Ishikawa (cell line): ENCODE measurements around the gene TRAF3IP1.

Experiments used
- EP300 ChIP-seq: IDR thresholded peaks from 2 replicates; pipeline ENCODE4 v1.6.1; 2012; ENCODE audit warnings: borderline replicate concordance
- TAF1 ChIP-seq: IDR thresholded peaks from 2 replicates; pipeline ENCODE4 v1.6.1; 2012; ENCODE audit warnings: low read depth, mild to moderate bottlenecking
- YY1 ChIP-seq: IDR thresholded peaks from 2 replicates; pipeline ENCODE4 v1.6.1; 2012; ENCODE audit warnings: low read depth
- TF ChIP-seq, protein P1 (sequence below): IDR thresholded peaks from 2 replicates; pipeline ENCODE4 v1.6.1; 2012
- TF ChIP-seq, protein P2 (sequence below): IDR thresholded peaks from 2 replicates; pipeline ENCODE4 v1.6.1; 2012

DNA sequence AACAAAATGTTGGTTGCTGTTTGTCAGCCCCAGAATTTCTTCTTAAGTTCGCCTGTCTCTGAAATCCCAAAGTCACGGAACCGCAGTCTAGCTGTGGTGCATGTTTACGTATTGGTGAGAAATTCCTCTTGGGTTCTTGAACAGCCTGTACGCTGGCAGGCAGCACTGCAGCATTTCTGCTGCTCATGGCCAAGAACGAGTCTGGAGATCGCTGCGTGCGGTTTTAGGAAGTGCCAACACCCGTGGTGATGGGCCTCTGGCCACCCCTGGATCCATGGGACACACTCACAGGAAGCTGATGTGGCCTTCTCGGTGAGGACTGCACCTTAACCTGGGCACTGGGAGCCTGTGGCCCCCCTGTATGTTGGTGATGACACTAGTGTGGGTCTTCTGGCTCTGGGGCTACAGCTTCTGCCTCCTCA lies 130.1 kb downstream of the TRAF3IP1 start:
- TF ChIP-seq TAF1 (no peak), EP300 (no peak), YY1 (no peak)
- TF ChIP-seq, protein P1, sequence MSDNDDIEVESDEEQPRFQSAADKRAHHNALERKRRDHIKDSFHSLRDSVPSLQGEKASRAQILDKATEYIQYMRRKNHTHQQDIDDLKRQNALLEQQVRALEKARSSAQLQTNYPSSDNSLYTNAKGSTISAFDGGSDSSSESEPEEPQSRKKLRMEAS: no peak
- TF ChIP-seq, protein P2, sequence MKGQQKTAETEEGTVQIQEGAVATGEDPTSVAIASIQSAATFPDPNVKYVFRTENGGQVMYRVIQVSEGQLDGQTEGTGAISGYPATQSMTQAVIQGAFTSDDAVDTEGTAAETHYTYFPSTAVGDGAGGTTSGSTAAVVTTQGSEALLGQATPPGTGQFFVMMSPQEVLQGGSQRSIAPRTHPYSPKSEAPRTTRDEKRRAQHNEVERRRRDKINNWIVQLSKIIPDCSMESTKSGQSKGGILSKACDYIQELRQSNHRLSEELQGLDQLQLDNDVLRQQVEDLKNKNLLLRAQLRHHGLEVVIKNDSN: no peak
